IPS DF 6.9 (cell line): ENCODE data around the gene DPP6.

ENCODE experiments used
- DNase-seq: peaks from one replicate; pipeline ENCODE4 v3.0.0-alpha.2; 2013; ENCODE audit warnings: low read depth, low spot score
- H3K27ac ChIP-seq: one replicate; pipeline ENCODE4 v1.5.1; 2013; ENCODE audit warnings: low read length, control low read depth
- H3K27me3 ChIP-seq: 2 replicates; pipeline ENCODE4 v1.6.1; 2013; ENCODE audit warnings: mild to moderate bottlenecking, low read length; ENCODE audit not compliant: control insufficient read depth, insufficient read depth
- H3K36me3 ChIP-seq: 2 replicates; pipeline ENCODE4 v1.6.1; 2013; ENCODE audit warnings: low read length; ENCODE audit not compliant: control insufficient read depth, insufficient read depth
- H3K4me1 ChIP-seq: 2 replicates; pipeline ENCODE4 v1.6.1; 2013; ENCODE audit warnings: low read length; ENCODE audit not compliant: control insufficient read depth, insufficient read depth
- H3K4me3 ChIP-seq: 2 replicates; pipeline ENCODE4 v1.5.1; 2013; ENCODE audit warnings: mild to moderate bottlenecking, low read length
- H3K9me3 ChIP-seq: 2 replicates; pipeline ENCODE4 v1.6.1; 2013; ENCODE audit warnings: low read length, inconsistent platforms; ENCODE audit not compliant: control insufficient read depth, insufficient read depth
- WGBS: extraction: QIAGEN DNeasy Blood & Tissue Kit; methylation state at CpG from one replicate; pipeline ENCODE4 v1.1.7; 2013; ENCODE audit warnings: mixed read lengths, missing lambda C conversion rate; ENCODE audit not compliant: insufficient read length, insufficient coverage; 5-methylcytosine and 5-hydroxymethylcytosine counted together

The DPP6 gene

GRCh38 chr7:154517768-154518167 is 465.6 kb downstream of the DPP6 start:
- no peak overlapping the region for H3K4me3 ChIP-seq

GRCh38 chr7:154519229-154519628 is 467.0 kb downstream of the DPP6 start:
- no peaks in the 10 kb centered on the region for H3K36me3 ChIP-seq
- DNase-seq, result no peak
- no peak overlapping the region for H3K4me3 ChIP-seq
- WGBS, result no CpG with 5 or more reads among the region's 4 CpGs
- no peaks in the 10 kb centered on the region for H3K9me3 ChIP-seq
- H3K4me1 ChIP-seq, result no peaks in the 10 kb centered on the region
- H3K27me3 ChIP-seq, result no peaks in the 10 kb centered on the region
- H3K27ac ChIP-seq, result no peak overlapping the region

More at GRCh38 chr7:154517768-154518167, 465.6 kb downstream of the DPP6 start:
- Histone ChIP-seq H3K9me3 (no peaks in the 10 kb centered on the region), H3K4me1 (no peaks in the 10 kb centered on the region), H3K36me3 (no peaks in the 10 kb centered on the region), H3K27ac (no peak overlapping the region), H3K27me3 (no peaks in the 10 kb centered on the region)
- DNase-seq, result no peak
- WGBS, result no CpG with 5 or more reads among the region's 10 CpGs

- no CpG with 5 or more reads among the region's 1 CpG for WGBS
- DNase-seq, result no peak
Measured at GRCh38 chr7:154530136-154530535, 477.9 kb downstream of the DPP6 start.

GRCh38 chr7:154532771-154533170 is 480.6 kb downstream of the DPP6 start:
- no peaks in the 10 kb centered on the region for H3K36me3 ChIP-seq
- H3K9me3 ChIP-seq, result no peaks in the 10 kb centered on the region
- H3K27me3 ChIP-seq, result no peaks in the 10 kb centered on the region
- DNase-seq, result no peak
- H3K27ac ChIP-seq, result no peak overlapping the region
- no peaks in the 10 kb centered on the region for H3K4me1 ChIP-seq
- H3K4me3 ChIP-seq, result no peak overlapping the region

More at GRCh38 chr7:154530136-154530535, 477.9 kb downstream of the DPP6 start:
- no peaks in the 10 kb centered on the region for H3K4me1 ChIP-seq
- H3K36me3 ChIP-seq, result no peaks in the 10 kb centered on the region
- H3K27me3 ChIP-seq, result no peaks in the 10 kb centered on the region
- no peaks in the 10 kb centered on the region for H3K9me3 ChIP-seq
- H3K4me3 ChIP-seq, result no peak overlapping the region
- H3K27ac ChIP-seq, result no peak overlapping the region

- no CpG with 5 or more reads among the region's 4 CpGs for WGBS
- Histone ChIP-seq H3K36me3 (no peaks in the 10 kb centered on the region), H3K4me1 (no peaks in the 10 kb centered on the region), H3K9me3 (no peaks in the 10 kb centered on the region), H3K4me3 (no peak overlapping the region), H3K27ac (no peak overlapping the region), H3K27me3 (no peaks in the 10 kb centered on the region)
- no peak for DNase-seq
Measured at GRCh38 chr7:154540596-154540995, 488.4 kb downstream of the DPP6 start.

GRCh38 chr7:154541606-154542005 is 489.4 kb downstream of the DPP6 start:
- Histone ChIP-seq H3K9me3 (no peaks in the 10 kb centered on the region), H3K4me1 (no peaks in the 10 kb centered on the region), H3K36me3 (no peaks in the 10 kb centered on the region), H3K27ac (no peak overlapping the region), H3K27me3 (no peaks in the 10 kb centered on the region), H3K4me3 (no peak overlapping the region)
- WGBS, result no CpG with 5 or more reads among the region's 5 CpGs
- DNase-seq, result no peak

- H3K36me3 ChIP-seq, result no peaks in the 10 kb centered on the region
- DNase-seq, result no peak
- H3K27me3 ChIP-seq, result no peaks in the 10 kb centered on the region
- WGBS, result no CpG with 5 or more reads among the region's 9 CpGs
- no peak overlapping the region for H3K27ac ChIP-seq
- no peaks in the 10 kb centered on the region for H3K4me1 ChIP-seq
- no peak overlapping the region for H3K4me3 ChIP-seq
- H3K9me3 ChIP-seq, result no peaks in the 10 kb centered on the region
Measured at GRCh38 chr7:154546946-154547587, 494.9 kb downstream of the DPP6 start.

- no peak for DNase-seq
- H3K4me1 ChIP-seq, result no peaks in the 10 kb centered on the region
Measured at GRCh38 chr7:154553711-154554265, 501.6 kb downstream of the DPP6 start.

GRCh38 chr7:154559454-154559853 is 507.3 kb downstream of the DPP6 start:
- no peak for DNase-seq
- no peak overlapping the region for H3K27ac ChIP-seq
- no peaks in the 10 kb centered on the region for H3K27me3 ChIP-seq
- no peaks in the 10 kb centered on the region for H3K36me3 ChIP-seq
- H3K4me3 ChIP-seq, result no peak overlapping the region
- no peaks in the 10 kb centered on the region for H3K9me3 ChIP-seq
- no CpG with 5 or more reads among the region's 3 CpGs for WGBS
- no peaks in the 10 kb centered on the region for H3K4me1 ChIP-seq

More at GRCh38 chr7:154553711-154554265, 501.6 kb downstream of the DPP6 start:
- Histone ChIP-seq H3K4me3 (no peak overlapping the region), H3K27me3 (no peaks in the 10 kb centered on the region), H3K27ac (no peak overlapping the region), H3K9me3 (no peaks in the 10 kb centered on the region), H3K36me3 (no peaks in the 10 kb centered on the region)
- WGBS, result no CpG with 5 or more reads among the region's 10 CpGs

- Histone ChIP-seq H3K4me1 (no peaks in the 10 kb centered on the region), H3K27me3 (no peaks in the 10 kb centered on the region), H3K36me3 (no peaks in the 10 kb centered on the region), H3K9me3 (no peaks in the 10 kb centered on the region), H3K4me3 (no peak overlapping the region), H3K27ac (no peak overlapping the region)
- no peak for DNase-seq
- no CpG with 5 or more reads among the region's 3 CpGs for WGBS
Measured at GRCh38 chr7:154564676-154565075, 512.5 kb downstream of the DPP6 start.

GRCh38 chr7:154566877-154567276 is 514.7 kb downstream of the DPP6 start:
- DNase-seq, result no peak
- Histone ChIP-seq H3K27ac (no peak overlapping the region), H3K36me3 (no peaks in the 10 kb centered on the region), H3K27me3 (no peaks in the 10 kb centered on the region), H3K9me3 (no peaks in the 10 kb centered on the region), H3K4me3 (no peak overlapping the region), H3K4me1 (no peaks in the 10 kb centered on the region)
- no CpG with 5 or more reads among the region's 1 CpG for whole genome bisulfite sequencing
